Neural progenitor cell (in vitro differentiated cells): ENCODE measurements around the gene SUGCT.
"Not testable (repeated sequence)": the region's sequence is repeated elsewhere in the genome, so short reads cannot be mapped to it uniquely, and the experiment has no call there.

Experiments
- EZH2 ChIP-seq: fragments of 200-600 bp; sonication (generic); IDR thresholded peaks from 2 replicates; pipeline ENCODE4 v1.6.1; 2017; ENCODE audit warnings: antibody characterized with exemption, mild to moderate bottlenecking, moderate library complexity
- TF ChIP-seq, protein P1 (sequence below): fragments of 200-600 bp; sonication (generic); IDR thresholded peaks from 2 replicates; pipeline ENCODE4 v1.5.1; 2017; ENCODE audit warnings: antibody characterized with exemption, mild to moderate bottlenecking

DNA sequence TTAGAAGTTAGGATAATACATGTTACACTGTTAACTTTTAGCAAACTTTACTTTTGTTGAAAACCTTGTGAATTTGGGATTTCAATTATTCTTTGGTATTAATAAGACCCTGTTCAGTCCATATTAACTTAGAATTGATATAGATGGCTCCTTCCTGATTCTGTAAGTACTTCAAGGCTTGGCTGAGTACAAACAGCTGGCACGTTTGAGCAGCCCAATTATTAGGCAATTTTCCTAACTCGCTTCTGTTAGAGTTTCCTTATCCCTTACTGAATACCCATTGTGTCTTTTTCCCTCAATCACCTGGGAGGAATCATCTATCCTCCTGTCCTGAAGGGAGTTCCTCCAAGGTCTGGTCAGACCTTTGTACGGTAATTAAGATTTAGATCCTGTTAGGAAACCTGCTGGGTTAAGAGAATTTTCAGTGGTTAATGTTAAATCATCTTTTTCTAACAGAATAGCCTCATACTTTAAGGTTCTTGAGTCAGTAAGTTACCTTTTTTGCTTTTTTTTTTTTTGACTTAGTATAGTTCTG, 10.9 kb downstream of the SUGCT start:
- TF ChIP-seq, protein P1, sequence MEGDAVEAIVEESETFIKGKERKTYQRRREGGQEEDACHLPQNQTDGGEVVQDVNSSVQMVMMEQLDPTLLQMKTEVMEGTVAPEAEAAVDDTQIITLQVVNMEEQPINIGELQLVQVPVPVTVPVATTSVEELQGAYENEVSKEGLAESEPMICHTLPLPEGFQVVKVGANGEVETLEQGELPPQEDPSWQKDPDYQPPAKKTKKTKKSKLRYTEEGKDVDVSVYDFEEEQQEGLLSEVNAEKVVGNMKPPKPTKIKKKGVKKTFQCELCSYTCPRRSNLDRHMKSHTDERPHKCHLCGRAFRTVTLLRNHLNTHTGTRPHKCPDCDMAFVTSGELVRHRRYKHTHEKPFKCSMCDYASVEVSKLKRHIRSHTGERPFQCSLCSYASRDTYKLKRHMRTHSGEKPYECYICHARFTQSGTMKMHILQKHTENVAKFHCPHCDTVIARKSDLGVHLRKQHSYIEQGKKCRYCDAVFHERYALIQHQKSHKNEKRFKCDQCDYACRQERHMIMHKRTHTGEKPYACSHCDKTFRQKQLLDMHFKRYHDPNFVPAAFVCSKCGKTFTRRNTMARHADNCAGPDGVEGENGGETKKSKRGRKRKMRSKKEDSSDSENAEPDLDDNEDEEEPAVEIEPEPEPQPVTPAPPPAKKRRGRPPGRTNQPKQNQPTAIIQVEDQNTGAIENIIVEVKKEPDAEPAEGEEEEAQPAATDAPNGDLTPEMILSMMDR: not testable (repeated sequence)
- TF ChIP-seq EZH2: not testable (repeated sequence)
